Spinal cord (tissue), 10 donors: Measurements from ENCODE around the gene PLCG2. TPM values are rescaled to one million over a fixed set of nuclear protein-coding genes. Genes with fewer than 3 reads are reported as not detected.
"Not testable (repeated sequence)": the region's sequence is repeated elsewhere in the genome, so short reads cannot be mapped to it uniquely, and the experiment has no call there.

Source experiments
- DNase-seq, 6 donors: peaks; one replicate each; pipeline versions ENCODE4 v3.0.0 to v3.0.0-alpha.2; 2013 to 2015; ENCODE audit warnings: low spot score in 6 of 6, low read depth in 4 of 6
- H3K27ac ChIP-seq: one replicate; pipeline ENCODE4 v1.5.1; 2013; ENCODE audit warnings: low read depth, low read length, control low read depth
- H3K27me3 ChIP-seq: one replicate; pipeline ENCODE4 v1.6.1; 2013; ENCODE audit warnings: low read length; ENCODE audit not compliant: control insufficient read depth, insufficient read depth
- H3K36me3 ChIP-seq: one replicate; pipeline ENCODE4 v1.6.1; 2013; ENCODE audit warnings: low read length; ENCODE audit not compliant: control insufficient read depth, insufficient read depth
- H3K4me1 ChIP-seq: one replicate; pipeline ENCODE4 v1.6.1; 2013; ENCODE audit warnings: low read length; ENCODE audit not compliant: control insufficient read depth, insufficient read depth
- H3K4me3 ChIP-seq: one replicate; pipeline ENCODE4 v1.5.1; 2013; ENCODE audit warnings: low read depth, low read length, control low read depth
- H3K9me3 ChIP-seq: one replicate; pipeline ENCODE4 v1.6.1; 2013; ENCODE audit warnings: low read length; ENCODE audit not compliant: control insufficient read depth, insufficient read depth
- WGBS: methylation state at CpG from one replicate; pipeline ENCODE4 v1.1.5; 2013; ENCODE audit warnings: missing lambda C conversion rate; ENCODE audit not compliant: insufficient coverage; 5-methylcytosine and 5-hydroxymethylcytosine counted together
- polyA plus RNA-seq, 2 donors: library from polyadenylated mRNA; unstranded; fragments of 120-200 nt; gene quantifications; one replicate each; pipeline ENCODE4 v1.2.1, GENCODE V29; 2013; ENCODE audit not compliant: insufficient read length in 2 of 2
- total RNA-seq, 2 donors: library from RNA; depleted of rRNA in 1 of 2; stranded (reverse); fragments of 120-200 nt in 1 of 2; fragments of >200 nt in 1 of 2; gene quantifications; one replicate each; pipeline versions ENCODE4 v1.2.3 to v1.2.4, GENCODE V29; 2013 to 2014
- donor health status: healthy.

The PLCG2 gene
- total and polyA plus RNA-seq, 4 donors: 7.3 to 13.6 (median 8.0) TPM

- no peaks in the 10 kb centered on the region for H3K36me3 ChIP-seq
- 60% methylated on average over 11 of the region's 13 CpGs for WGBS
- H3K27ac ChIP-seq: no peak overlapping the region
- H3K9me3 ChIP-seq: no peaks in the 10 kb centered on the region
- peaks cover 6% of the 10 kb centered on the region for H3K4me1 ChIP-seq
- no peak for DNase-seq
- H3K27me3 ChIP-seq: no peaks in the 10 kb centered on the region
- no peak overlapping the region for H3K4me3 ChIP-seq
Observed at GRCh38 chr16:81752225-81752875, 26.7 kb upstream of the PLCG2 start.

DNA sequence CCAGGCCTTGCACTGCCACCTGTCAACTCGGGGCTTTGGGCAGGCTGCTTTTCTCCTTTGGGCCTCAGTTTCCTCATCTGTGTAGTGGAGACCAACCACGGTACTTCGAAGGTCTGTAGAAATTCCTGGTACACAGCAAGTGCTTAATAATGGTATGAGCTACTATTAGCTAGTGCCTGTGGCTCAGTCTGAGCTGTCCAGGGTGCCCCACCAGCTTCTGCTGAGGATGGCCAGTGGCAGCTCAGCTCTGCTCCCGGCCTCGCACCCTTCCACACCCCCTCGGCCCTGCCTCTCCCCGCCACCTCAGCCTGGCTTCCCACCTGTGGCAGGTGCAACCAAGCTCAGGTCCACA is 26.2 kb upstream of the PLCG2 start:
- WGBS: 91% methylated on average over 7 of the region's 7 CpGs
- Histone ChIP-seq H3K27ac (no peak overlapping the region), H3K27me3 (no peaks in the 10 kb centered on the region), H3K9me3 (no peaks in the 10 kb centered on the region), H3K36me3 (no peaks in the 10 kb centered on the region), H3K4me3 (no peak overlapping the region), H3K4me1 (peaks cover 6% of the 10 kb centered on the region)
- no peak for DNase-seq

DNA sequence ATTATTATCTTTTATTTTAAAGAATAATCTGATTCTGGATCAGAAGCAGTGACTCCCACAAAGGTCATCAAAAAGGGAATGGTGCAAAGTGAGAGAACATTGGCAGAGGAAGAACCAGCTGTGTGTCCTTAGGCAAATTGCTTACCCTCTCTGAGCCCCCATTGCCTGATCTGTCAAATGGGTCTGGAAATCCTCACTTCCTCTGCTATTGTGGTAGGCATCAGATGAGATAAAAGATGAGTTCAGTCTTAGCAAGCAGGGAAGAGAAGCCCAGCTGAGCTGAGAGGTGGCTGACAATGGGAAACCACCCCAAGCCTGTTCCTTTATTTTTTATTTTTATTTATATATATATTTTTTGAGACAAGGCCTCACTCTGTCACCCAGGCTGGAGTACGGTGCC is 24.2 kb upstream of the PLCG2 start:
- Histone ChIP-seq H3K36me3 (no peaks in the 10 kb centered on the region), H3K27ac (no peak overlapping the region), H3K27me3 (no peaks in the 10 kb centered on the region), H3K4me1 (peaks cover 6% of the 10 kb centered on the region), H3K9me3 (no peaks in the 10 kb centered on the region), H3K4me3 (no peak overlapping the region)
- no CpG with 5 or more reads among the region's 1 CpG for WGBS
- DNase-seq: no peak

- WGBS: 46% methylated on average over 8 of the region's 13 CpGs
- H3K27me3 ChIP-seq: no peaks in the 10 kb centered on the region
- H3K4me1 ChIP-seq: peaks cover 6% of the 10 kb centered on the region
- no peak overlapping the region for H3K27ac ChIP-seq
- no peak overlapping the region for H3K4me3 ChIP-seq
- H3K9me3 ChIP-seq: no peaks in the 10 kb centered on the region
- no peaks in the 10 kb centered on the region for H3K36me3 ChIP-seq
- no peak for DNase-seq
Observed at GRCh38 chr16:81755915-81756614, 23.0 kb upstream of the PLCG2 start.

- Histone ChIP-seq H3K27ac (no peak overlapping the region), H3K27me3 (no peaks in the 10 kb centered on the region)
- 82% methylated on average over 9 of the region's 9 CpGs for WGBS
Observed at GRCh38 chr16:81756615-81757356, 22.3 kb upstream of the PLCG2 start.

GRCh38 chr16:81758376-81758775 is 20.7 kb upstream of the PLCG2 start:
- Histone ChIP-seq H3K4me1 (no peaks in the 10 kb centered on the region), H3K36me3 (no peaks in the 10 kb centered on the region), H3K9me3 (no peaks in the 10 kb centered on the region), H3K27ac (no peak overlapping the region), H3K27me3 (no peaks in the 10 kb centered on the region), H3K4me3 (no peak overlapping the region)
- DNase-seq: no peak
- WGBS: 83% methylated on average over 1 of the region's 2 CpGs

More at GRCh38 chr16:81756615-81757356, 22.3 kb upstream of the PLCG2 start:
- Histone ChIP-seq H3K4me3 (no peak overlapping the region), H3K9me3 (no peaks in the 10 kb centered on the region), H3K36me3 (no peaks in the 10 kb centered on the region), H3K4me1 (peaks cover 6% of the 10 kb centered on the region)
- no peak for DNase-seq

DNA sequence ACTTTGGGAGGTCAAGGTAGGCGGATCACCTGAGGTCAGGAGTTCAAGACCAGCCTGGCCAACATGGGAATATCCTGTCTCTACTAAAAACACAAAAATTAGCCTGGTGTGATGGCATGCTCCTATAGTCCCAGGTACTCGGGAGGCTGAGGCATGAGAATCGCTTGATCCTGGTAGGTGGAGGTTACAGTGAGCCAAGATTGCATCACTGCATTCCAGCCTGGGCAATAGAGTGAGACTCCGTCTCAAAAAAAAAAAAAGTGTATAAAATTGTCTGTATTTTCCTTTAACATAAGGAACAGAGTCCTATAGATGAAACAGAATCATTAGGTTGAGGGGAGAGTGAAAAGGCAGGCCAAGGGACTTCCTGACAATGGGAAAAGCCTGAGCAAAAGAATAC is 16.8 kb upstream of the PLCG2 start:
- H3K9me3 ChIP-seq, H3K27ac ChIP-seq, H3K4me3 ChIP-seq, H3K4me1 ChIP-seq, H3K27me3 ChIP-seq, DNase-seq, H3K36me3 ChIP-seq: not testable (repeated sequence)
- 90% methylated on average over 3 of the region's 4 CpGs for WGBS

- Histone ChIP-seq H3K4me1 (no peaks in the 10 kb centered on the region), H3K4me3 (no peak overlapping the region), H3K27me3 (no peaks in the 10 kb centered on the region), H3K36me3 (no peaks in the 10 kb centered on the region), H3K9me3 (no peaks in the 10 kb centered on the region), H3K27ac (no peak overlapping the region)
- 93% methylated on average over 9 of the region's 11 CpGs for WGBS
- DNase-seq: no peak
Observed at GRCh38 chr16:81765111-81765919, 13.8 kb upstream of the PLCG2 start.

- H3K9me3 ChIP-seq: no peaks in the 10 kb centered on the region
- no peaks in the 10 kb centered on the region for H3K36me3 ChIP-seq
- H3K27me3 ChIP-seq: no peaks in the 10 kb centered on the region
- no peaks in the 10 kb centered on the region for H3K4me1 ChIP-seq
- H3K27ac ChIP-seq: no peak overlapping the region
- DNase-seq: no peak
- H3K4me3 ChIP-seq: no peak overlapping the region
Observed at GRCh38 chr16:81765969-81766368, 13.1 kb upstream of the PLCG2 start.
